Thyroid gland (tissue), 4 donors: ENCODE results near the gene FAM3D. TPM values are rescaled to one million over a fixed set of nuclear protein-coding genes. Genes with fewer than 3 reads are reported as not detected.

Source experiments
- DNase-seq, 2 donors: peaks; one replicate each; pipeline ENCODE4 v3.0.0-alpha.2; 2019
- H3K27ac ChIP-seq, 3 donors: fragments of 200-600 bp; sonication (generic); 1 replicate in 2 of 3; 2 replicates in 1 of 3; pipeline ENCODE4 v1.5.1; 2016 to 2019; ENCODE audit warnings: mild to moderate bottlenecking in 1 of 3, moderate library complexity in 1 of 3
- H3K27me3 ChIP-seq: fragments of 200-600 bp; sonication (generic); one replicate; pipeline ENCODE4 v1.5.1; 2019
- H3K36me3 ChIP-seq, 2 donors: fragments of 200-600 bp; sonication (generic); one replicate each; pipeline ENCODE4 v1.5.1; 2016 to 2019
- H3K4me1 ChIP-seq, 2 donors: fragments of 200-600 bp; sonication (generic); one replicate each; pipeline ENCODE4 v1.5.1; 2017 to 2019
- H3K4me3 ChIP-seq, 3 donors: fragments of 200-600 bp; sonication (generic); replicated peaks in 1 of 3; 1 replicate in 2 of 3; 2 replicates in 1 of 3; pipeline ENCODE4 v1.5.1; 2016; ENCODE audit warnings: mild to moderate bottlenecking in 1 of 3
- H3K9me3 ChIP-seq: fragments of 200-600 bp; sonication (generic); one replicate; pipeline ENCODE4 v1.5.1; 2017
- CTCF ChIP-seq, 6 experiments: fragments of 200-600 bp in 3 of 6; fragments of 450-650 bp in 3 of 6; sonication (generic) in 3 of 6; IDR thresholded peaks; one replicate each; pipeline ENCODE4 v1.5.1; 2016 to 2019; ENCODE audit warnings: antibody characterized with exemption in 6 of 6, mild to moderate bottlenecking in 2 of 6, inconsistent platforms in 1 of 6, moderate library complexity in 1 of 6
- POLR2A ChIP-seq, 2 donors: fragments of 450-650 bp; IDR thresholded peaks; one replicate each; pipeline ENCODE4 v1.6.1; 2017; ENCODE audit warnings: antibody characterized with exemption in 2 of 2, mild to moderate bottlenecking in 2 of 2, moderate library complexity in 1 of 2
- WGBS, 2 donors: methylation state at CpG; one replicate each; pipeline ENCODE4 v1.1.5; 2017; 5-methylcytosine and 5-hydroxymethylcytosine counted together
- intact Hi-C: fragments of 100-400 bp; cut with DNase I; formaldehyde crosslinking; loops from one replicate; pipeline ENCODE4 v1.15.1; 2023
- total RNA-seq, 4 donors: library from RNA; depleted of rRNA; stranded (reverse); fragments of >200 nt; gene quantifications; one replicate each; pipeline ENCODE4 v1.2.3, GENCODE V29; 2016

The FAM3D gene
- total RNA-seq, 4 donors from 2014 or later, result 0.67 TPM; not detected in 3

DNA sequence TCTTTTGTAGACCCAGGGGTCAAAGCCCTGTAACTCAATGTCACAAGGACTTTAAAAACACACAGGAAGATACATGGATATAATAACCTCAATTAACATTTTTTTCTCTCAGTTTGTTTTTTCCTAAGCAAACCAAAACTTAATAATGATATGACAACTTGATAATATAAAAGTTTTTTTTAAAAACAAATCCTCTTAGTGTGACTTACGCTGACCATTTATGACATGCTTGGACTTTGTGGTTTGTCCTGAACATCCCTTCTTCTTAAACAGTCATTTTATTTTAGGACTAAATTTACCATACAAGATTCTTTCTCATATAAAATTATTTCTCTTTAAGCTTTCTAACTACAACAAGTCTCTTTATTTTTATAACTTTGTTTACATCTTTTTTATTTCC lies 25.4 kb upstream of the FAM3D start:
- Histone ChIP-seq H3K36me3 (no peaks in the 10 kb centered on the region), H3K4me3 (no peak overlapping the region), H3K9me3 (no peaks in the 10 kb centered on the region), H3K27ac (no peak overlapping the region), H3K4me1 (peaks cover 14 to 29% of the 10 kb centered on the region in 2 donors), H3K27me3 (no peaks in the 10 kb centered on the region)
- 51 to 55% methylated on average over 1 of the region's 1 CpG for WGBS, 2 donors
- TF ChIP-seq CTCF (IDR thresholded peaks at IDR 0.05) (no peak), POLR2A (IDR thresholded peaks at IDR 0.05) (no peak)
- intact Hi-C loops, result no loop called here
- DNase-seq, result no peak

GRCh38 chr3:58690490-58690889 lies 23.9 kb upstream of the FAM3D start:
- no peak overlapping the region for H3K27ac ChIP-seq
- TF ChIP-seq CTCF (IDR thresholded peaks at IDR 0.05) (no peak), POLR2A (IDR thresholded peaks at IDR 0.05) (no peak)
- 85 to 89% methylated on average over 2 of the region's 2 CpGs for WGBS, 2 donors

DNA sequence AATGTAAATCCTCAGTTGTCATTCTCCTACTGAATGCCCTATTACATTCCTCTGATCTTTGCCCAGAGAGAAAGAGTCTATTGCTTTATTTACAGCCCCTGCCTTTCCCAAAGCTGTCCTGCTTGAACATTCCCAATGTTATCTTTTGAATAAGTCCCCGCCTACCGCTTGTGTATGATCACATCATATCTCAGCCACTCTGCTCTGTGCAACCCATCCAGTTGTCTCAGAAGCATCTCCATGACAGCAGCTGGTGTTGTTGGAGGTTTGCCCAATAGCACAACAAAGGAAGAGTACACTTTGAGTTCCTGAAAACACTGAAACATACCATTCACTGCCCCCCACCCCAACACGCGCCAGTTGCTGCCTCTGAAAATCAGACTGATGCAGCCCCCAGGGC lies 22.0 kb upstream of the FAM3D start:
- H3K4me1 ChIP-seq, result peaks cover under 1 to 4% of the 10 kb centered on the region in 2 donors
- no peak overlapping the region for H3K27ac ChIP-seq
- no peak overlapping the region for H3K4me3 ChIP-seq
- H3K36me3 ChIP-seq, result no peaks in the 10 kb centered on the region
- H3K9me3 ChIP-seq, result no peaks in the 10 kb centered on the region
- no peaks in the 10 kb centered on the region for H3K27me3 ChIP-seq
- intact Hi-C loops, result no loop called here
- WGBS, 2 donors, result 82 to 93% methylated on average over 4 of the region's 4 CpGs
- DNase-seq, result no peak
- no peak for TF ChIP-seq CTCF (IDR thresholded peaks at IDR 0.05)
- TF ChIP-seq POLR2A (IDR thresholded peaks at IDR 0.05), result no peak

More at GRCh38 chr3:58690490-58690889, 23.9 kb upstream of the FAM3D start:
- no peak for DNase-seq
- intact Hi-C loops, result no loop called here
- Histone ChIP-seq H3K4me3 (no peak overlapping the region), H3K27me3 (no peaks in the 10 kb centered on the region), H3K36me3 (no peaks in the 10 kb centered on the region), H3K9me3 (no peaks in the 10 kb centered on the region), H3K4me1 (peaks cover 14 to 21% of the 10 kb centered on the region in 2 donors)

DNA sequence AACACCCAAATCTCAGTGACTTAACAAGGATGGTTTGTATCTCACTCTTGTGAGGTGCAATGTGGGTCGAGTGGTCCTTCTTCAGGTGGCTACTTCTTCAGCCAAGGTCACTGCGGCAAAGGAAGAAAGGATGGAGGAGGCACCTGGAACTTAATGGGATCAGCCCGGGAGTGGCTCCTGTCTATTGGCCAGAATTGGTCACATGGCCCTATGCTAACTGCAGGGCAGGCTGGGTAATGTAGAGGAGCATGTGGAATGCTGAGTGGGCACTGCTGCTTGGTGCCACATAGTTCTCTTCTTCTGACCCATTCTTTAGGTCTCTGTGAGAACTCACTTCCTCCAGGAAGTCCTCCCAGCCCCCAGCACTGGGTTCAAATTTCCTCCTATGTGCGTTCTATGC lies 20.3 kb upstream of the FAM3D start:
- 93 to 98% methylated on average over 4 of the region's 4 CpGs for WGBS, 2 donors
- H3K9me3 ChIP-seq, result no peaks in the 10 kb centered on the region
- no peak for DNase-seq
- TF ChIP-seq CTCF (IDR thresholded peaks at IDR 0.05), result no peak
- no peak for TF ChIP-seq POLR2A (IDR thresholded peaks at IDR 0.05)
- H3K27ac ChIP-seq, result no peak overlapping the region
- intact Hi-C loops, result no loop called here
- no peaks in the 10 kb centered on the region for H3K36me3 ChIP-seq
- H3K27me3 ChIP-seq, result no peaks in the 10 kb centered on the region
- H3K4me3 ChIP-seq, result no peak overlapping the region
- H3K4me1 ChIP-seq, result no peaks in the 10 kb centered on the region

DNA sequence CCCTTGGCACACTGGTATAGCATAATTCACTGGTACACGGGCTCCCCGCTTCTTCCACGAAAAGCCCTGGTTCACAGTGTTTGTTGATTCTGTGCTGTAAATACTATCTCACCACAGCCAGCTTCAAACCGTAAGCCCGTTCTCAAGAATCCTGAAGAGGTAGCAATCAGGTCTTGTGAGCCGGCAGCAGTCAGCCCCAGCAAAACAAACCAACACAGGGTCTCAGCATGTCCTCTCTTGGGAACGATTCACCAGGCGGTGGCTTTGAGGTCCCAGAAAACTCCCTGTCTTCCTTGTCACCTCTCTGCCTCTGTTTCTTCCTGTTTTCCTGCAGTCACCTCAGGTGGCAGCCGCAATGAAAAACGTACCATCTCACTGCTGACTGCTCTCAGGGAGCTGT lies 19.1 kb upstream of the FAM3D start:
- TF ChIP-seq POLR2A (IDR thresholded peaks at IDR 0.05) (no peak), CTCF (IDR thresholded peaks at IDR 0.05) (no peak)
- no peaks in the 10 kb centered on the region for H3K27me3 ChIP-seq
- H3K4me1 ChIP-seq, result no peaks in the 10 kb centered on the region
- 51 to 54% methylated on average over 10 of the region's 10 CpGs for WGBS, 2 donors
- DNase-seq, result no peak
- H3K4me3 ChIP-seq, result no peak overlapping the region
- H3K9me3 ChIP-seq, result no peaks in the 10 kb centered on the region
- intact Hi-C loops, result no loop called here
- H3K27ac ChIP-seq, result no peak overlapping the region
- no peaks in the 10 kb centered on the region for H3K36me3 ChIP-seq
